ENCODE measurements around the gene DNMT3A. TPM values are rescaled to one million over a fixed set of nuclear protein-coding genes. Genes with fewer than 3 reads are reported as not detected.

Gene DNMT3A
- total and polyA plus RNA-seq, 10 donors, result 9.0 to 64.6 (median 33.2) TPM

- Histone ChIP-seq H3K9me3 (no peaks in the 10 kb centered on the region), H3K36me3 (peaks cover 0 to 11% (median 0%) of the 10 kb centered on the region in 6 donors), H3K4me3 (no peak overlapping the region), H3K27ac (peak overlapping the region; percentile 42 to 93 (median 90)), H3K27me3 (replicated peaks in 1 of 7) (no peaks in the 10 kb centered on the region), H3K4me1 (peaks cover 44 to 82% (median 70%) of the 10 kb centered on the region in 6 donors)
- TF ChIP-seq CTCF (IDR thresholded peaks at IDR 0.05 in 8 of 11, conservative IDR thresholded peaks at IDR 0.05 in 3 of 11) (no peak), POLR2AphosphoS5 (IDR thresholded peaks at IDR 0.05) (no peak), POLR2A (IDR thresholded peaks at IDR 0.05) (no peak)
- WGBS, 5 donors, result 66 to 84% (median 81%) methylated on average over 4 of the region's 4 CpGs
- DNase-seq, result no peak
- intact Hi-C loops (cut with DNase I; ENCODE audit: low total_unique reads), result no loop called here
Observed at GRCh38 chr2:25292408-25292807, 49.3 kb downstream of the DNMT3A start.

- no peaks in the 10 kb centered on the region for H3K27me3 ChIP-seq (replicated peaks in 1 of 7)
- WGBS, 5 donors, result 35 to 53% (median 36%) methylated on average over 18 to 19 of the region's 19 CpGs
- peaks cover 0 to 5% (median 0%) of the 10 kb centered on the region in 6 donors for H3K36me3 ChIP-seq
- H3K27ac ChIP-seq, result peak overlapping the region; percentile 46 to 93 (median 74)
- H3K4me1 ChIP-seq, result peaks cover 42 to 81% (median 70%) of the 10 kb centered on the region in 6 donors
- intact Hi-C loops (cut with DNase I; ENCODE audit: low total_unique reads), result no loop called here
- TF ChIP-seq CTCF (IDR thresholded peaks at IDR 0.05 in 8 of 11, conservative IDR thresholded peaks at IDR 0.05 in 3 of 11) (no peak), POLR2AphosphoS5 (IDR thresholded peaks at IDR 0.05) (peak; percentile 39 to 75 (median 54)), POLR2A (IDR thresholded peaks at IDR 0.05) (no peak)
- H3K4me3 ChIP-seq, result no peak overlapping the region
- DNase-seq, result no peak
- no peaks in the 10 kb centered on the region for H3K9me3 ChIP-seq
Observed at GRCh38 chr2:25290811-25291495, 50.8 kb downstream of the DNMT3A start.

- intact Hi-C loops (cut with DNase I; ENCODE audit: low total_unique reads), result no loop called here
- Histone ChIP-seq H3K27ac (peak overlapping the region; percentile 2 to 88 (median 74)), H3K9me3 (no peaks in the 10 kb centered on the region), H3K4me1 (peaks cover 27 to 61% (median 46%) of the 10 kb centered on the region in 6 donors), H3K27me3 (replicated peaks in 1 of 7) (no peaks in the 10 kb centered on the region), H3K4me3 (no peak overlapping the region), H3K36me3 (peaks cover 0 to 27% (median 9%) of the 10 kb centered on the region in 6 donors)
- 75 to 82% (median 77%) methylated on average over 11 of the region's 11 CpGs for WGBS, 5 donors
- no peak for DNase-seq
- TF ChIP-seq POLR2AphosphoS5 (IDR thresholded peaks at IDR 0.05), result no peak
- TF ChIP-seq POLR2A (IDR thresholded peaks at IDR 0.05), result no peak
- no peak for TF ChIP-seq CTCF (IDR thresholded peaks at IDR 0.05 in 8 of 11, conservative IDR thresholded peaks at IDR 0.05 in 3 of 11)
Observed at GRCh38 chr2:25286723-25287483, 54.8 kb downstream of the DNMT3A start.

GRCh38 chr2:25286025-25286400, 55.7 kb downstream of the DNMT3A start:
- 46 to 65% (median 56%) methylated on average over 10 of the region's 10 CpGs for WGBS, 5 donors
- peak overlapping the region in 1 of 8 donors; percentile 6 for H3K4me3 ChIP-seq
- peaks cover 0 to 36% (median 16%) of the 10 kb centered on the region in 6 donors for H3K36me3 ChIP-seq
- peak; percentile 90 for DNase-seq
- H3K9me3 ChIP-seq, result no peaks in the 10 kb centered on the region
- TF ChIP-seq POLR2A (IDR thresholded peaks at IDR 0.05) (no peak), POLR2AphosphoS5 (IDR thresholded peaks at IDR 0.05) (peak; percentile 68 to 74 (median 70)), CTCF (IDR thresholded peaks at IDR 0.05 in 8 of 11, conservative IDR thresholded peaks at IDR 0.05 in 3 of 11) (no peak)
- intact Hi-C loops (cut with DNase I; ENCODE audit: low total_unique reads), result no loop called here
- peaks cover 20 to 61% (median 39%) of the 10 kb centered on the region in 6 donors for H3K4me1 ChIP-seq
- peak overlapping the region; percentile 61 to 88 (median 74) for H3K27ac ChIP-seq
- H3K27me3 ChIP-seq (replicated peaks in 1 of 7), result no peaks in the 10 kb centered on the region
